ENCODE results near the gene AGBL4. TPM values are rescaled to one million over a fixed set of nuclear protein-coding genes. Genes with fewer than 3 reads are reported as not detected.

The AGBL4 gene
- total and polyA plus RNA-seq, 9 of the 15 experiments (the other 6 are each of a cell fraction or from before 2014, with no cell fraction given), result 0.11 TPM; not detected in 7

DNA sequence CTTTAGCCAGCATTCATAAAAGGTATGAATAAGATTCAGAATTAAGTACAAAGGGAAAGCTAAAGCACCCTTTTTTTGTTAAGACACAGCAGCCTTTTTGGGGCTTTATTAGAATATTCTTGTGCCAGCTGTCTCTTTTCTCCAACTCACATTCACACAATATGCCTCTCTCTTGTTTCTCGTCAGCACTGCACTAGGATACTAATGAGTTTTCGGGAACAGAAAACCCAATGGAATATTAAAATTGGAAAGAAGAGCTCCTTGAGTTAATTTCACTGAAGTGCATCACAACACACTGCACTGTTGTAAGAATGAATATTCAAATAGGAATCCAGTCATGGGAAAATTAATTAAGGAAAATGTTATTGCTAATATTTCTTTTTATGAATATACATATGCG, 836.7 kb downstream of the AGBL4 start (continued):
- TF ChIP-seq MGA (IDR thresholded peaks at IDR 0.05) (no peak), HOXB6 (CRISPR knock-in tag; IDR thresholded peaks at IDR 0.05; ENCODE audit: borderline replicate concordance) (no peak), TAF15 (IDR thresholded peaks at IDR 0.05; ENCODE audit: low read depth, low read length) (no peak), CBFA2T3 (IDR thresholded peaks at IDR 0.05) (no peak), NRF1 (conservative IDR thresholded peaks at IDR 0.05 in 1 of 2, IDR thresholded peaks at IDR 0.05 in 1 of 2) (no peak), PATZ1 (CRISPR knock-in tag; IDR thresholded peaks at IDR 0.05; ENCODE audit: borderline replicate concordance) (no peak), CBFA2T2 (conservative IDR thresholded peaks at IDR 0.05) (no peak), HDAC6 (IDR thresholded peaks at IDR 0.05; ENCODE audit: low read depth, low read length) (no peak), SP1 (CRISPR knock-in tag; IDR thresholded peaks at IDR 0.05) (no peak), ZNF174 (CRISPR knock-in tag; IDR thresholded peaks at IDR 0.05) (no peak)
- TF ChIP-seq, protein P1, sequence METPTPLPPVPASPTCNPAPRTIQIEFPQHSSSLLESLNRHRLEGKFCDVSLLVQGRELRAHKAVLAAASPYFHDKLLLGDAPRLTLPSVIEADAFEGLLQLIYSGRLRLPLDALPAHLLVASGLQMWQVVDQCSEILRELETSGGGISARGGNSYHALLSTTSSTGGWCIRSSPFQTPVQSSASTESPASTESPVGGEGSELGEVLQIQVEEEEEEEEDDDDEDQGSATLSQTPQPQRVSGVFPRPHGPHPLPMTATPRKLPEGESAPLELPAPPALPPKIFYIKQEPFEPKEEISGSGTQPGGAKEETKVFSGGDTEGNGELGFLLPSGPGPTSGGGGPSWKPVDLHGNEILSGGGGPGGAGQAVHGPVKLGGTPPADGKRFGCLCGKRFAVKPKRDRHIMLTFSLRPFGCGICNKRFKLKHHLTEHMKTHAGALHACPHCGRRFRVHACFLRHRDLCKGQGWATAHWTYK (CRISPR knock-in tag; IDR thresholded peaks at IDR 0.05), result no peak
- TF ChIP-seq, protein P2, sequence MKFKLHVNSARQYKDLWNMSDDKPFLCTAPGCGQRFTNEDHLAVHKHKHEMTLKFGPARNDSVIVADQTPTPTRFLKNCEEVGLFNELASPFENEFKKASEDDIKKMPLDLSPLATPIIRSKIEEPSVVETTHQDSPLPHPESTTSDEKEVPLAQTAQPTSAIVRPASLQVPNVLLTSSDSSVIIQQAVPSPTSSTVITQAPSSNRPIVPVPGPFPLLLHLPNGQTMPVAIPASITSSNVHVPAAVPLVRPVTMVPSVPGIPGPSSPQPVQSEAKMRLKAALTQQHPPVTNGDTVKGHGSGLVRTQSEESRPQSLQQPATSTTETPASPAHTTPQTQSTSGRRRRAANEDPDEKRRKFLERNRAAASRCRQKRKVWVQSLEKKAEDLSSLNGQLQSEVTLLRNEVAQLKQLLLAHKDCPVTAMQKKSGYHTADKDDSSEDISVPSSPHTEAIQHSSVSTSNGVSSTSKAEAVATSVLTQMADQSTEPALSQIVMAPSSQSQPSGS (CRISPR knock-in tag; IDR thresholded peaks at IDR 0.05), result no peak
